Peyer's patch (tissue), 4 donors: Measurements from ENCODE around the gene ZBTB7A. TPM values are rescaled to one million over a fixed set of nuclear protein-coding genes. Genes with fewer than 3 reads are reported as not detected.
A peak's percentile ranks its signal among the peaks of the same experiment; 100 is the strongest.

Experiments
- DNase-seq, 3 donors: peaks; one replicate each; pipeline ENCODE4 v3.0.0-alpha.2; 2017 to 2019
- H3K27ac ChIP-seq, 4 donors: fragments of 200-600 bp; sonication (generic); one replicate each; pipeline ENCODE4 v1.5.1; 2016 to 2019
- H3K27me3 ChIP-seq, 2 donors: fragments of 200-600 bp; sonication (generic); one replicate each; pipeline ENCODE4 v1.5.1; 2019
- H3K36me3 ChIP-seq, 3 donors: fragments of 200-600 bp; sonication (generic); one replicate each; pipeline ENCODE4 v1.5.1; 2016 to 2019
- H3K4me1 ChIP-seq, 4 donors: fragments of 200-600 bp; sonication (generic); one replicate each; pipeline ENCODE4 v1.5.1; 2016 to 2019
- H3K4me3 ChIP-seq, 4 donors: fragments of 200-600 bp; sonication (generic); 1 replicate in 3 of 4; 2 replicates in 1 of 4; pipeline ENCODE4 v1.5.1; 2016 to 2019; ENCODE audit warnings: mild to moderate bottlenecking in 1 of 4
- H3K9me3 ChIP-seq, 4 donors: fragments of 200-600 bp; sonication (generic); one replicate each; pipeline ENCODE4 v1.5.1; 2016 to 2019; ENCODE audit warnings: mild to moderate bottlenecking in 1 of 4
- POLR2A ChIP-seq, 2 donors: fragments of 450-650 bp; IDR thresholded peaks; one replicate each; pipeline ENCODE4 v1.5.1; 2017; ENCODE audit warnings: antibody characterized with exemption in 2 of 2, mild to moderate bottlenecking in 2 of 2, moderate library complexity in 2 of 2
- total RNA-seq, 4 donors: library from RNA; depleted of rRNA; stranded (reverse); fragments of >200 nt; gene quantifications; one replicate each; pipeline ENCODE4 v1.1.0, GENCODE V29; 2016
- TF ChIP-seq, protein P1 (sequence below), 6 experiments: fragments of 450-650 bp in 4 of 6; fragments of 200-600 bp in 2 of 6; sonication (generic) in 1 of 6; IDR thresholded peaks; one replicate each; pipeline ENCODE4 v1.5.1; 2017 to 2019; ENCODE audit warnings: antibody characterized with exemption in 6 of 6, mild to moderate bottlenecking in 3 of 6, moderate library complexity in 1 of 6

The ZBTB7A gene
- total RNA-seq, 4 donors from 2014 or later: 74.3 to 149 (median 96.1) TPM

DNA sequence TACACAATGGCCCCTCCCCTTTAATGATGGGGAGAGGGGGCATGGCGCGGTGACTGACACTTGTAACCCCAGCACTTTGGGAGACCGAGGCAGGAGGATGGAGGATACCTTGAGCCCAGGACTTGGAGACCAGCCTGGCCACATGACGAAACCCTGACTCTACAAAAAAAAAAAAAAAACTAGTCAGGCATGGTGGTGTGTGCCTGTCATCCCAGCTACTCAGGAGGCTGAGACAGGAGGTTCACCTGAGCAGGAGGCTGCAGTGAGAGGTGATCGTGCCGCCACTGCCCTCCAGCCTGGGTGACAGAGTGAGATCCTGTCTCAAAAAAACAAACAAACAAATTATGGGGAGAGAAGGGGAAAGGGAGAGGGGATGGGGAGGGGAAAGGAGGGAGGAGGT, 13.8 kb upstream of the ZBTB7A start:
- H3K27me3 ChIP-seq: no peaks in the 10 kb centered on the region
- no peak for TF ChIP-seq POLR2A (IDR thresholded peaks at IDR 0.05)
- TF ChIP-seq, protein P1, sequence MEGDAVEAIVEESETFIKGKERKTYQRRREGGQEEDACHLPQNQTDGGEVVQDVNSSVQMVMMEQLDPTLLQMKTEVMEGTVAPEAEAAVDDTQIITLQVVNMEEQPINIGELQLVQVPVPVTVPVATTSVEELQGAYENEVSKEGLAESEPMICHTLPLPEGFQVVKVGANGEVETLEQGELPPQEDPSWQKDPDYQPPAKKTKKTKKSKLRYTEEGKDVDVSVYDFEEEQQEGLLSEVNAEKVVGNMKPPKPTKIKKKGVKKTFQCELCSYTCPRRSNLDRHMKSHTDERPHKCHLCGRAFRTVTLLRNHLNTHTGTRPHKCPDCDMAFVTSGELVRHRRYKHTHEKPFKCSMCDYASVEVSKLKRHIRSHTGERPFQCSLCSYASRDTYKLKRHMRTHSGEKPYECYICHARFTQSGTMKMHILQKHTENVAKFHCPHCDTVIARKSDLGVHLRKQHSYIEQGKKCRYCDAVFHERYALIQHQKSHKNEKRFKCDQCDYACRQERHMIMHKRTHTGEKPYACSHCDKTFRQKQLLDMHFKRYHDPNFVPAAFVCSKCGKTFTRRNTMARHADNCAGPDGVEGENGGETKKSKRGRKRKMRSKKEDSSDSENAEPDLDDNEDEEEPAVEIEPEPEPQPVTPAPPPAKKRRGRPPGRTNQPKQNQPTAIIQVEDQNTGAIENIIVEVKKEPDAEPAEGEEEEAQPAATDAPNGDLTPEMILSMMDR (IDR thresholded peaks at IDR 0.05): no peak
- H3K4me1 ChIP-seq: peaks cover 11 to 35% (median 16%) of the 10 kb centered on the region in 4 donors
- H3K36me3 ChIP-seq: no peaks in the 10 kb centered on the region
- H3K9me3 ChIP-seq: no peaks in the 10 kb centered on the region
- H3K4me3 ChIP-seq: no peak overlapping the region
- H3K27ac ChIP-seq: no peak overlapping the region
- no peak for DNase-seq

DNA sequence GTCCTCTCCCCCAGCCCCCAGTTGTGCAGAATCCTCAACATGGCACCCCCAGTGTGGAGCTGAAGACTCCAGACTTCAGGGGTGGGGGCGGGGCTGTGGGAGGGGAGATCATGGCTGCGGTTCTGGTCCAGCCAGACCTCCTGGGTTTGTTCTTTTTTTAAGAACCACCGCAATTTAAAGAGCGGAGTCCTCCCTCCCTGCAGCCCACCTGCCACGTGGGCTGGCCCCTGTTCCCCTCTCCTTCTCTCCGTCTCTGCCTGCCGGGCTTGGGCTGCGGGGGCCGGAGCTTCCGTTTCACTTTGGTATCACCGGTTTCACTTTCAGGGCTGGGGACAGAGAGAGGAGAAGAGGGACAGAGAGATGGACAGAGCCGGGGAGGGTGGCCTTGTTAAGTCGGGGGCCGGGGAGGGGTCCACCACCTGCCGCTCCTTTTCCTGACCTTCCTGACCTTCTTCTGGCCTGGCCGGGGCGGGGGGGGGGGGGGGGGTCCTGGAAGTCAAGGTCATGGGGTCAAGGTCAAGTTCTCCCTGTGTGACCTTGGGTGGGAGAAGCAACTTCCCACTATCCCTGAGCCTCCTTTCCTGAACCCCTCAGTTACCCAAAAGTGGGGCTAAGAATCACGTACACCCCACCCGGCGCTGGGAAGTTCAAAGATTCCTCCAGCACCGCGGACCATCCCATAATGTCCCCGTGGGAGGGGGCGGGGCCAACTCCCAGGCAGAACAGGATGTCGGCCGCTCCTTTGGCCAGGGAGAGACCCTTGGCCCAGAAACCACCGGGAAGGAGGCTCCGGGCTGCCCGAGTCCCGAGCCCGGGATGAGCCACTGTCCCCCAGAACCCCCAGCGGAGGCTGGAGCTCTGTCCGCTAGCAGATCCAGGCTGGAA, 11.3 kb upstream of the ZBTB7A start:
- TF ChIP-seq, protein P1 (IDR thresholded peaks at IDR 0.05): no peak
- DNase-seq: peak; percentile 75 to 85 (median 84)
- H3K9me3 ChIP-seq: no peaks in the 10 kb centered on the region
- H3K27ac ChIP-seq: peak overlapping the region; percentile 77 to 86 (median 82)
- H3K4me3 ChIP-seq: peak overlapping the region; percentile 41 to 53 (median 50)
- peaks cover 3 to 18% (median 5%) of the 10 kb centered on the region in 4 donors for H3K4me1 ChIP-seq
- H3K36me3 ChIP-seq: no peaks in the 10 kb centered on the region
- no peaks in the 10 kb centered on the region for H3K27me3 ChIP-seq

DNA sequence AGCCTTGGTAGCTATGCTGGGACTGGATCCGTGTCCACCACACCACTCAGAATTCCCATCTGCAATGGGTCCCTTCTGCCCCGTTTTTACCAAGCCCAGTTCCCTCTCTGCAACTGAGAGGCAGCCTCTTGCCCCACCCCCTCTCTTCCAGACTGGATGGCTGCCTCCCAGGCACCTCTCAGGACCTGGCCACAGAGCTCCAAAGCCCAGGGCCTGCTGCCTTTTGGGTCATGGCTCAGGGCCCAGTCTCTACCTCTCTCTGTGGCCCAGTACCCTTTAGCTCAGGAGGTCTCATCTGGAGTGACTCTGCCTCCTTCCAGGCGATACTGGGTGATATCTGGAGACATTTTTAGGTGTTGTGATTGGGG, 10.3 kb upstream of the ZBTB7A start:
- DNase-seq: no peak
- TF ChIP-seq POLR2A (IDR thresholded peaks at IDR 0.05): no peak
- H3K27ac ChIP-seq: peak overlapping the region; percentile 77 to 86 (median 82)

GRCh38 chr19:4075373-4075772, 8.7 kb upstream of the ZBTB7A start:
- no peak overlapping the region for H3K4me3 ChIP-seq
- no peaks in the 10 kb centered on the region for H3K36me3 ChIP-seq
- H3K27me3 ChIP-seq: no peaks in the 10 kb centered on the region
- TF ChIP-seq, protein P1 (IDR thresholded peaks at IDR 0.05): no peak
- TF ChIP-seq POLR2A (IDR thresholded peaks at IDR 0.05): no peak
- no peak for DNase-seq
- H3K4me1 ChIP-seq: peaks cover 3 to 18% (median 5%) of the 10 kb centered on the region in 4 donors
- no peak overlapping the region for H3K27ac ChIP-seq
- no peaks in the 10 kb centered on the region for H3K9me3 ChIP-seq

More for the DNA sequence above, 10.3 kb upstream of the ZBTB7A start:
- H3K36me3 ChIP-seq: no peaks in the 10 kb centered on the region
- H3K4me1 ChIP-seq: peaks cover 3 to 18% (median 5%) of the 10 kb centered on the region in 4 donors
- H3K27me3 ChIP-seq: no peaks in the 10 kb centered on the region
- H3K9me3 ChIP-seq: no peaks in the 10 kb centered on the region
- H3K4me3 ChIP-seq: no peak overlapping the region

GRCh38 chr19:4071610-4072009, 4.9 kb upstream of the ZBTB7A start:
- Histone ChIP-seq H3K4me1 (peaks cover 0 to 15% (median 2%) of the 10 kb centered on the region in 4 donors), H3K9me3 (no peaks in the 10 kb centered on the region), H3K36me3 (no peaks in the 10 kb centered on the region), H3K27me3 (no peaks in the 10 kb centered on the region), H3K4me3 (no peak overlapping the region), H3K27ac (no peak overlapping the region)
- TF ChIP-seq POLR2A (IDR thresholded peaks at IDR 0.05): no peak
- TF ChIP-seq, protein P1 (IDR thresholded peaks at IDR 0.05): no peak
- DNase-seq: no peak

GRCh38 chr19:4069331-4069959, 2.7 kb upstream of the ZBTB7A start:
- DNase-seq: peak in 2 of 3 donors; percentile 71 to 84
- no peaks in the 10 kb centered on the region for H3K9me3 ChIP-seq

More at GRCh38 chr19:4069331-4069959, 2.7 kb upstream of the ZBTB7A start:
- Histone ChIP-seq H3K4me3 (no peak overlapping the region), H3K27ac (peak overlapping the region in 1 of 4 donors; percentile 99), H3K4me1 (peaks cover 0 to 15% (median 2%) of the 10 kb centered on the region in 4 donors), H3K27me3 (no peaks in the 10 kb centered on the region), H3K36me3 (no peaks in the 10 kb centered on the region)
- TF ChIP-seq POLR2A (IDR thresholded peaks at IDR 0.05): no peak
- TF ChIP-seq, protein P1 (IDR thresholded peaks at IDR 0.05): no peak
